GM06990 (cell line): ENCODE data around the gene SERPINE3.

ENCODE experiments used
- DNase-seq: peaks from one replicate; pipeline ENCODE4 v3.0.0-alpha.2; 2011; ENCODE audit not compliant: insufficient read length; ENCODE audit errors: extremely low read depth
- H3K27me3 ChIP-seq: replicated peaks from 2 replicates; pipeline ENCODE4 v1.6.0; 2011; ENCODE audit warnings: low read length; ENCODE audit not compliant: control insufficient read depth, insufficient read depth
- H3K36me3 ChIP-seq: 2 replicates; pipeline ENCODE4 v1.5.1; 2011; ENCODE audit warnings: low read length; ENCODE audit not compliant: control insufficient read depth, insufficient read depth
- H3K4me3 ChIP-seq: replicated peaks from 2 replicates; pipeline ENCODE4 v1.5.1; 2011; ENCODE audit warnings: low read depth, mild to moderate bottlenecking, control low read depth, low read length
- TF ChIP-seq, protein P1 (sequence below): IDR thresholded peaks from 2 replicates; pipeline ENCODE4 v1.5.1; 2011; ENCODE audit warnings: low read length, control low read depth, mild to moderate bottlenecking, inconsistent platforms; ENCODE audit not compliant: insufficient read depth, poor library complexity, severe bottlenecking

The SERPINE3 gene

GRCh38 chr13:51303882-51304281 is 35.6 kb upstream of the SERPINE3 start:
- Histone ChIP-seq H3K36me3 (no peaks in the 10 kb centered on the region), H3K27me3 (peaks cover 1% of the 10 kb centered on the region), H3K4me3 (no peak overlapping the region)
- no peak for DNase-seq
- TF ChIP-seq, protein P1, sequence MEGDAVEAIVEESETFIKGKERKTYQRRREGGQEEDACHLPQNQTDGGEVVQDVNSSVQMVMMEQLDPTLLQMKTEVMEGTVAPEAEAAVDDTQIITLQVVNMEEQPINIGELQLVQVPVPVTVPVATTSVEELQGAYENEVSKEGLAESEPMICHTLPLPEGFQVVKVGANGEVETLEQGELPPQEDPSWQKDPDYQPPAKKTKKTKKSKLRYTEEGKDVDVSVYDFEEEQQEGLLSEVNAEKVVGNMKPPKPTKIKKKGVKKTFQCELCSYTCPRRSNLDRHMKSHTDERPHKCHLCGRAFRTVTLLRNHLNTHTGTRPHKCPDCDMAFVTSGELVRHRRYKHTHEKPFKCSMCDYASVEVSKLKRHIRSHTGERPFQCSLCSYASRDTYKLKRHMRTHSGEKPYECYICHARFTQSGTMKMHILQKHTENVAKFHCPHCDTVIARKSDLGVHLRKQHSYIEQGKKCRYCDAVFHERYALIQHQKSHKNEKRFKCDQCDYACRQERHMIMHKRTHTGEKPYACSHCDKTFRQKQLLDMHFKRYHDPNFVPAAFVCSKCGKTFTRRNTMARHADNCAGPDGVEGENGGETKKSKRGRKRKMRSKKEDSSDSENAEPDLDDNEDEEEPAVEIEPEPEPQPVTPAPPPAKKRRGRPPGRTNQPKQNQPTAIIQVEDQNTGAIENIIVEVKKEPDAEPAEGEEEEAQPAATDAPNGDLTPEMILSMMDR = no peak

GRCh38 chr13:51305271-51305967 is 34.1 kb upstream of the SERPINE3 start:
- Histone ChIP-seq H3K36me3 (no peaks in the 10 kb centered on the region), H3K27me3 (no peaks in the 10 kb centered on the region; the same call in 1 of the 2 replicates), H3K4me3 (no peak overlapping the region)
- TF ChIP-seq, protein P1 = no peak
- DNase-seq = no peak

DNA sequence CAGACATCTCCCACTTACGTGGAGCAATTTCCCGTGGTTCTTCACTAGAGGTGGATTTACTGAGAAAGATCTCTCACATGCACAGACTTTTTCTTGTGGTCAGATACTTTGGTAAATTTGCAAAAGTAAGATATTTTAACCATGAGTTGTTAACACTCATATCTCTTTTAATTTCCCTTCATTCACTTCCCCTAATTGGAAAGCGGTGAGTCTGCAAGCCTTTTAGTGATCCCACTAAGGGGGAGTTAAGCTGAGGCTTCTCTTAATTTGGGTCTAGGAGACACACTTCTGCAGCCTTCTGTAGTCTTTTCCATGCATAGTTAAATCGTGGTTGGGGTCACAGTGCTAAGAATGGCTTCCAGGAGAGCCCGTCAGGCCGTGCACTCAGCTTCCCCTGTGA is 30.7 kb upstream of the SERPINE3 start:
- DNase-seq = no peak
- TF ChIP-seq, protein P1 = no peak
- no peaks in the 10 kb centered on the region for H3K36me3 ChIP-seq
- no peaks in the 10 kb centered on the region; the same call in none of the 2 replicates for H3K27me3 ChIP-seq
- H3K4me3 ChIP-seq = no peak overlapping the region

GRCh38 chr13:51311231-51311630 is 28.3 kb upstream of the SERPINE3 start:
- no peaks in the 10 kb centered on the region for H3K36me3 ChIP-seq
- DNase-seq = no peak
- TF ChIP-seq, protein P1 = no peak
- H3K27me3 ChIP-seq = no peaks in the 10 kb centered on the region; the same call in none of the 2 replicates
- no peak overlapping the region for H3K4me3 ChIP-seq

DNA sequence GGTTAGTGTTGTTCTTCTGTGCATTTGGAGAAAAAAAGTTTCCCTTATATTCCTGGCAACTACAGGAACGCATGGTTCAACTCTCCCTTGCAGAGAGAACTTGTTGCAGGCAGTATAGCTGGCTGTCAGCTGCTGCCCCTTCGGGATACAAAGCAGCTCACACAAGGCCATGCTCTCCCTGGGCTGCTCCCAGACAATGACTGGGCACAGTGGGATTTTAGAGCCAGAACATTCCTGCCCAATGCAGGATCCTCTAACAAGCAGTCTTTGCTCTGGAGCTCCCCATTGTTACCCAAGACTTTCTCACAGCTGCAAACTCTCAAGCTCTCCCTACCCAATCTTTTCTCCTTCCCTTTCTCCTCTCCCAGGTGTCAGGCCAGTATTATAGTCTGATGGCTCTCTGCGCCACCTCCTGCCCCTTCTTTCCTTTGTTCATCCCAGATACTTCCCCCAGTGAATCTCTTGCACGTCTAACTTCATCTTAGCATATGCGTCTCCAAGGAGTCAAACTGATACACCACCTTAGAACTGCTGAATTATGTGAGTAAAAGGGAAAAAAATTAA is 27.5 kb upstream of the SERPINE3 start:
- no peaks in the 10 kb centered on the region for H3K36me3 ChIP-seq
- H3K27me3 ChIP-seq = no peaks in the 10 kb centered on the region; the same call in none of the 2 replicates
- TF ChIP-seq, protein P1 = no peak
- no peak overlapping the region for H3K4me3 ChIP-seq
- DNase-seq = no peak
